HCT116 (cell line): ENCODE results near the gene TTC9B. TPM values are rescaled to one million over a fixed set of nuclear protein-coding genes. Genes with fewer than 3 reads are reported as not detected.

Experiments used
- ATAC-seq: fragments of 200-7000 bp; cut with Tn5 transposase; 2 replicates; pipeline ENCODE4 v1.9.1; 2020; ENCODE audit warnings: mild to moderate bottlenecking, moderate library complexity
- BruUV-seq: library from RNA; stranded (reverse); fragments of 400-500 nt; replicated peaks from 2 replicates; lab custom pipeline; 2021; lab: Mats Ljungman, UMichigan
- CTCF ChIA-PET: fragments of 300-600 bp; sonication (Branson Sonifier 250); formaldehyde crosslinking; loops from one replicate; lab custom pipeline; 2021; ENCODE audit warnings: antibody characterized with exemption; lab: Charles Lee
- POLR2A ChIA-PET: fragments of 300-600, 350-600 bp; sonication (Branson Sonifier 250); formaldehyde crosslinking; loops from one replicate; lab custom pipeline; 2021; ENCODE audit warnings: antibody characterized with exemption; lab: Charles Lee
- RAD21 ChIA-PET, 2 experiments: fragments of 300-600 bp; sonication (Branson Sonifier 250); formaldehyde crosslinking; loops; one replicate each; lab custom pipeline; 2023; ENCODE audit warnings: low total read pairs in 2 of 2; ENCODE audit not compliant: uncharacterized antibody in 2 of 2, unreplicated experiment in 2 of 2, low non-redundant PET in 1 of 2; lab: Charles Lee
- DNase-seq: peaks from one replicate; pipeline ENCODE4 v3.0.0-alpha.2; 2010; ENCODE audit warnings: low read depth, low spot score
- H2AFZ ChIP-seq: fragments of 200-600 bp; shearing (Covaris generic), sonication (generic); 2 replicates; pipeline ENCODE4 v1.6.1; 2017; ENCODE audit warnings: low read depth, mixed run types, mixed read lengths, antibody characterized with exemption, low read length; ENCODE audit not compliant: poor library complexity, severe bottlenecking
- H3K27ac ChIP-seq: 2 replicates; pipeline ENCODE4 v1.5.1; 2012; ENCODE audit warnings: low read depth, low read length
- H3K27me3 ChIP-seq: fragments of 200-600 bp; sonication (generic); 2 replicates; pipeline ENCODE4 v1.6.1; 2016; ENCODE audit warnings: mixed run types, low read length, mixed read lengths; ENCODE audit not compliant: insufficient read depth
- H3K36me3 ChIP-seq, 2 experiments: fragments of 200-500 bp in 1 of 2; fragments of 200-600 bp in 1 of 2; sonication (Bioruptor generic) in 1 of 2; sonication (generic) in 1 of 2; 2 replicates each; pipeline versions ENCODE4 v1.5.1 to v1.6.1; 2014 to 2016; ENCODE audit warnings: low read length in 2 of 2, inconsistent platforms in 1 of 2, mixed read lengths in 1 of 2, mixed run types in 1 of 2; ENCODE audit not compliant: insufficient read depth in 2 of 2, control insufficient read depth in 1 of 2
- H3K4me1 ChIP-seq, 2 experiments: fragments of 200-600 bp in 1 of 2; sonication (generic) in 1 of 2; 2 replicates each; pipeline versions ENCODE4 v1.5.1 to v1.6.1; 2012 to 2017; ENCODE audit warnings: low read length in 2 of 2, inconsistent platforms in 1 of 2, mild to moderate bottlenecking in 1 of 2, mixed read lengths in 1 of 2, mixed run types in 1 of 2, moderate library complexity in 1 of 2; ENCODE audit not compliant: insufficient read depth in 2 of 2, control insufficient read depth in 1 of 2
- H3K4me2 ChIP-seq: fragments of 200-600 bp; sonication (generic); 2 replicates; pipeline ENCODE4 v1.6.1; 2017; ENCODE audit warnings: mixed run types, low read length, mixed read lengths
- H3K4me3 ChIP-seq, 2 experiments: fragments of 200-600 bp in 1 of 2; sonication (generic) in 1 of 2; replicated peaks in 1 of 2; 2 replicates each; pipeline ENCODE4 v1.5.1; 2011 to 2016; ENCODE audit warnings: low read length in 2 of 2, control low read depth in 1 of 2, low read depth in 1 of 2, mild to moderate bottlenecking in 1 of 2, mixed read lengths in 1 of 2, mixed run types in 1 of 2
- H3K79me2 ChIP-seq: fragments of 200-600 bp; sonication (generic); 2 replicates; pipeline ENCODE4 v1.6.1; 2017; ENCODE audit warnings: mild to moderate bottlenecking, mixed run types, low read length, moderate library complexity, mixed read lengths; ENCODE audit not compliant: insufficient read depth
- H3K9ac ChIP-seq: fragments of 200-600 bp; sonication (generic); 2 replicates; pipeline ENCODE4 v1.6.1; 2016; ENCODE audit warnings: low read length, mixed read lengths
- H3K9me2 ChIP-seq: fragments of 200-600 bp; sonication (generic), shearing (Covaris generic); 2 replicates; pipeline ENCODE4 v1.6.1; 2017; ENCODE audit warnings: mixed run types, mild to moderate bottlenecking, moderate library complexity; ENCODE audit not compliant: insufficient read depth
- H3K9me3 ChIP-seq, 2 experiments: fragments of 200-500 bp in 1 of 2; fragments of 200-600 bp in 1 of 2; sonication (Bioruptor generic) in 1 of 2; sonication (generic) in 1 of 2; 2 replicates each; pipeline ENCODE4 v1.6.1; 2014 to 2017; ENCODE audit warnings: low read length in 2 of 2, mixed read lengths in 2 of 2, inconsistent platforms in 1 of 2, low read depth in 1 of 2, mild to moderate bottlenecking in 1 of 2, mixed run types in 1 of 2, moderate library complexity in 1 of 2; ENCODE audit not compliant: control insufficient read depth in 1 of 2, insufficient read depth in 1 of 2
- H4K20me1 ChIP-seq: fragments of 200-600 bp; sonication (generic), shearing (Covaris generic); 2 replicates; pipeline ENCODE4 v1.6.1; 2017; ENCODE audit warnings: mixed run types, mild to moderate bottlenecking, moderate library complexity; ENCODE audit not compliant: insufficient read depth
- ATF3 ChIP-seq: IDR thresholded peaks from 2 replicates; pipeline ENCODE4 v1.6.1; 2012
- CEBPB ChIP-seq: IDR thresholded peaks from 2 replicates; pipeline ENCODE4 v1.6.1; 2012; ENCODE audit warnings: low read depth
- CTCF ChIP-seq, 3 experiments: fragments of 200-600 bp in 1 of 3; sonication (generic) in 1 of 3; IDR thresholded peaks in 2 of 3; conservative IDR thresholded peaks in 1 of 3; 2 replicates each; pipeline ENCODE4 v1.5.1; 2012 to 2017; ENCODE audit warnings: low read depth in 2 of 3, low read length in 2 of 3, antibody characterized with exemption in 1 of 3, borderline replicate concordance in 1 of 3, control low read depth in 1 of 3, mild to moderate bottlenecking in 1 of 3, mixed read lengths in 1 of 3, mixed run types in 1 of 3, moderate library complexity in 1 of 3; ENCODE audit not compliant: insufficient read depth in 1 of 3
- EGR1 ChIP-seq: IDR thresholded peaks from 2 replicates; pipeline ENCODE4 v1.6.1; 2012; ENCODE audit warnings: low read depth
- EZH2phosphoT487 ChIP-seq: fragments of 200-600 bp; IDR thresholded peaks from 2 replicates; pipeline ENCODE4 v1.6.1; 2018; ENCODE audit warnings: antibody characterized with exemption, borderline replicate concordance
- FOSL1 ChIP-seq: IDR thresholded peaks from 2 replicates; pipeline ENCODE4 v1.6.1; 2012; ENCODE audit warnings: low read depth
- MAX ChIP-seq: IDR thresholded peaks from 2 replicates; pipeline ENCODE4 v1.6.1; 2012
- POLR2A ChIP-seq: IDR thresholded peaks from 2 replicates; pipeline ENCODE4 v1.7.0; 2011; ENCODE audit warnings: borderline replicate concordance; ENCODE audit not compliant: insufficient read depth, insufficient read length; ENCODE audit errors: extremely low read depth
- POLR2AphosphoS5 ChIP-seq: IDR thresholded peaks from 2 replicates; pipeline ENCODE4 v1.6.1; 2011; ENCODE audit warnings: mild to moderate bottlenecking, low read depth, low read length, moderate library complexity
- SIN3A ChIP-seq: IDR thresholded peaks from 2 replicates; pipeline ENCODE4 v1.6.1; 2012; ENCODE audit warnings: low read depth
- TCF7L2 ChIP-seq: IDR thresholded peaks from 2 replicates; pipeline ENCODE4 v1.7.0; 2011; ENCODE audit warnings: borderline replicate concordance, inconsistent platforms; ENCODE audit not compliant: insufficient read depth, insufficient read length; ENCODE audit errors: extremely low read depth
- YY1 ChIP-seq: IDR thresholded peaks from 2 replicates; pipeline ENCODE4 v1.6.1; 2011; ENCODE audit warnings: low read length, low read depth, moderate library complexity, mild to moderate bottlenecking; ENCODE audit not compliant: insufficient replicate concordance; ENCODE audit errors: extremely low read depth
- ZNF274 ChIP-seq: fragments of 200-500 bp; sonication (Bioruptor generic); IDR thresholded peaks from 2 replicates; pipeline ENCODE4 v1.6.1; 2014; ENCODE audit warnings: mild to moderate bottlenecking, low read depth, low read length, inconsistent platforms
- intact Hi-C: fragments of 100-400 bp; cut with micrococcal nuclease; formaldehyde crosslinking; loops from 2 replicates; pipeline ENCODE4 v1.10.0; 2022
- total RNA-seq: library from RNA; stranded (reverse); gene quantifications from one replicate; pipeline ENCODE4 v1.2.1, GENCODE V29; 2021; ENCODE audit not compliant: unreplicated experiment
- TF ChIP-seq, protein P1 (sequence below): IDR thresholded peaks from 2 replicates; pipeline ENCODE4 v1.6.1; 2011; ENCODE audit warnings: mild to moderate bottlenecking, low read length, moderate library complexity; ENCODE audit not compliant: insufficient replicate concordance; ENCODE audit errors: extremely low read depth
- TF ChIP-seq, protein P2 (sequence below): IDR thresholded peaks from 2 replicates; pipeline ENCODE4 v1.6.1; 2012; ENCODE audit warnings: low read depth

TTC9B gene
- total RNA-seq, 1 experiment from 2014 or later = 1.7 TPM

DNA sequence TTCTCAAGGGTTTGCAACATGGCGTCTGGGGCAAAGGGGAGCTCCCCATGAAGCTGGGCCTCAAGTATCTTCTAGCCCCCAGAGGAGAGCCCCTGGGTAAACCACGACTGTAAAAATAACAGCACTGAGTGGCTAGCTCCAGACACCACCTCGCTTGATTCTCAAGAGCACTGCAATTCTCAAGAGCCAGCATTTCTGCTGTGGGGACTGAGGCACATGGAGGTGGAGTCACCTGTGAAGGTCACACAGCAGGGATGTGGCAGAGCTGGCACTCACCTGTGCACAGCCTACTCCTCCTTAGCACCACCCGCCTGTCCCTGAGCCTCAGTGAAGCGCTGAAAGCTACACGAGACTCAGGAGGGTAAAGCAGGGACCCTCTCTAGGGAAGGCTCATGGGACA, 29.0 kb upstream of the TTC9B start:
- Histone ChIP-seq H3K4me1 (no peaks in the 10 kb centered on the region), H3K9me3 (no peaks in the 10 kb centered on the region), H3K79me2 (peaks cover 16% of the 10 kb centered on the region; the same call in 1 of the 2 replicates), H3K9me2 (no peaks in the 10 kb centered on the region), H3K27me3 (no peaks in the 10 kb centered on the region), H3K9ac (no peak overlapping the region), H3K36me3 (no peaks in the 10 kb centered on the region), H3K4me3 (no peak overlapping the region), H4K20me1 (no peaks in the 10 kb centered on the region), H2AFZ (no peak overlapping the region), H3K27ac (no peak overlapping the region), H3K4me2 (no peak overlapping the region)
- RAD21 ChIA-PET = no interaction called here
- CTCF ChIA-PET = no interaction called here
- DNase-seq (no peak), ATAC-seq (no peak)
- intact Hi-C loops = no loop called here
- no TSS peak for BruUV-seq
- no peak for TF ChIP-seq POLR2A
- TF ChIP-seq, protein P1, sequence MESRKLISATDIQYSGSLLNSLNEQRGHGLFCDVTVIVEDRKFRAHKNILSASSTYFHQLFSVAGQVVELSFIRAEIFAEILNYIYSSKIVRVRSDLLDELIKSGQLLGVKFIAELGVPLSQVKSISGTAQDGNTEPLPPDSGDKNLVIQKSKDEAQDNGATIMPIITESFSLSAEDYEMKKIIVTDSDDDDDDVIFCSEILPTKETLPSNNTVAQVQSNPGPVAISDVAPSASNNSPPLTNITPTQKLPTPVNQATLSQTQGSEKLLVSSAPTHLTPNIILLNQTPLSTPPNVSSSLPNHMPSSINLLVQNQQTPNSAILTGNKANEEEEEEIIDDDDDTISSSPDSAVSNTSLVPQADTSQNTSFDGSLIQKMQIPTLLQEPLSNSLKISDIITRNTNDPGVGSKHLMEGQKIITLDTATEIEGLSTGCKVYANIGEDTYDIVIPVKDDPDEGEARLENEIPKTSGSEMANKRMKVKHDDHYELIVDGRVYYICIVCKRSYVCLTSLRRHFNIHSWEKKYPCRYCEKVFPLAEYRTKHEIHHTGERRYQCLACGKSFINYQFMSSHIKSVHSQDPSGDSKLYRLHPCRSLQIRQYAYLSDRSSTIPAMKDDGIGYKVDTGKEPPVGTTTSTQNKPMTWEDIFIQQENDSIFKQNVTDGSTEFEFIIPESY = no peak
- TF ChIP-seq, protein P2, sequence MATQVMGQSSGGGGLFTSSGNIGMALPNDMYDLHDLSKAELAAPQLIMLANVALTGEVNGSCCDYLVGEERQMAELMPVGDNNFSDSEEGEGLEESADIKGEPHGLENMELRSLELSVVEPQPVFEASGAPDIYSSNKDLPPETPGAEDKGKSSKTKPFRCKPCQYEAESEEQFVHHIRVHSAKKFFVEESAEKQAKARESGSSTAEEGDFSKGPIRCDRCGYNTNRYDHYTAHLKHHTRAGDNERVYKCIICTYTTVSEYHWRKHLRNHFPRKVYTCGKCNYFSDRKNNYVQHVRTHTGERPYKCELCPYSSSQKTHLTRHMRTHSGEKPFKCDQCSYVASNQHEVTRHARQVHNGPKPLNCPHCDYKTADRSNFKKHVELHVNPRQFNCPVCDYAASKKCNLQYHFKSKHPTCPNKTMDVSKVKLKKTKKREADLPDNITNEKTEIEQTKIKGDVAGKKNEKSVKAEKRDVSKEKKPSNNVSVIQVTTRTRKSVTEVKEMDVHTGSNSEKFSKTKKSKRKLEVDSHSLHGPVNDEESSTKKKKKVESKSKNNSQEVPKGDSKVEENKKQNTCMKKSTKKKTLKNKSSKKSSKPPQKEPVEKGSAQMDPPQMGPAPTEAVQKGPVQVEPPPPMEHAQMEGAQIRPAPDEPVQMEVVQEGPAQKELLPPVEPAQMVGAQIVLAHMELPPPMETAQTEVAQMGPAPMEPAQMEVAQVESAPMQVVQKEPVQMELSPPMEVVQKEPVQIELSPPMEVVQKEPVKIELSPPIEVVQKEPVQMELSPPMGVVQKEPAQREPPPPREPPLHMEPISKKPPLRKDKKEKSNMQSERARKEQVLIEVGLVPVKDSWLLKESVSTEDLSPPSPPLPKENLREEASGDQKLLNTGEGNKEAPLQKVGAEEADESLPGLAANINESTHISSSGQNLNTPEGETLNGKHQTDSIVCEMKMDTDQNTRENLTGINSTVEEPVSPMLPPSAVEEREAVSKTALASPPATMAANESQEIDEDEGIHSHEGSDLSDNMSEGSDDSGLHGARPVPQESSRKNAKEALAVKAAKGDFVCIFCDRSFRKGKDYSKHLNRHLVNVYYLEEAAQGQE = no peak
- no peak for TF ChIP-seq ZNF274
- TF ChIP-seq CEBPB = no peak
- no peak for TF ChIP-seq TCF7L2
- no peak for TF ChIP-seq CTCF (IDR thresholded peaks at IDR 0.05 in 2 of 3, conservative IDR thresholded peaks at IDR 0.05 in 1 of 3; ENCODE audit: borderline replicate concordance in 1 of 3, insufficient read depth in 1 of 3, low read depth in 2 of 3, low read length in 2 of 3)
- TF ChIP-seq POLR2AphosphoS5 = no peak
- TF ChIP-seq FOSL1 = no peak
- TF ChIP-seq EGR1 = no peak
- TF ChIP-seq ATF3 = no peak
- TF ChIP-seq YY1 = no peak
- no peak for TF ChIP-seq EZH2phosphoT487
- no peak for TF ChIP-seq MAX
- no peak for TF ChIP-seq SIN3A
- POLR2A ChIA-PET = no interaction called here
